HG02763 (cell line): ENCODE results near the gene ARF3.

Experiments
- ATAC-seq: cut with Tn5 transposase; IDR thresholded peaks from one replicate; pipeline ENCODE4 v1.9.1; 2021; ENCODE audit warnings: mild to moderate bottlenecking, moderate library complexity; ENCODE audit not compliant: unreplicated experiment

The ARF3 gene

DNA sequence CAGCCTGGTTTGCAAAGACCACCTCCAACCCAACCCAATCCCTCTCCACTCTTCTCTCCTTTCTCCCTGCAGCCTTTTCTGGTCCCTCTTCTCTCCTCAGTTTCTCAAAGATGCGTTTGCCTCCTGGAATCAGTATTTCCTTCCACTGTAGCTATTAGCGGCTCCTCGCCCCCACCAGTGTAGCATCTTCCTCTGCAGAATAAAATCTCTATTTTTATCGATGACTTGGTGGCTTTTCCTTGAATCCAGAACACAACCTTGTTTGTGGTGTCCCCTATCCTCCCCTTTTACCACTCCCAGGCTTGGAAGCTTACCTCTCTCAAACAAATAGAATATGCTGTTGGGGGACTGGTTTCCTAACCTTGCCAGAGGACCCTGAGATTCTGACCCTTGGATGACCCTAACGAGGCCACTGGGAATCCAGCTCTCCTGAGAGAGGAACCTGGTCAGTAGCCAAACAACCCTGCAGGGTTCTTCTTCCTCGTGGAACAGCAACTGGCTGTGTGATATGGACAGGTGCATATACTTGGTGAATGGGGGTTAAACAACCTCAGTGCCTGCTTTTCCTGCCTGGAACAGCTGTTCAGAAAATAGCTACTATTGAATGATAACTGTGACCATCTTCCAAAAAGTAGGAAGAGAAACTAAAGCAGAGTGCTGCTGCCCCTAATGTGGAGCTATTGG, 25.3 kb upstream of the ARF3 start:
- no peak for ATAC-seq

DNA sequence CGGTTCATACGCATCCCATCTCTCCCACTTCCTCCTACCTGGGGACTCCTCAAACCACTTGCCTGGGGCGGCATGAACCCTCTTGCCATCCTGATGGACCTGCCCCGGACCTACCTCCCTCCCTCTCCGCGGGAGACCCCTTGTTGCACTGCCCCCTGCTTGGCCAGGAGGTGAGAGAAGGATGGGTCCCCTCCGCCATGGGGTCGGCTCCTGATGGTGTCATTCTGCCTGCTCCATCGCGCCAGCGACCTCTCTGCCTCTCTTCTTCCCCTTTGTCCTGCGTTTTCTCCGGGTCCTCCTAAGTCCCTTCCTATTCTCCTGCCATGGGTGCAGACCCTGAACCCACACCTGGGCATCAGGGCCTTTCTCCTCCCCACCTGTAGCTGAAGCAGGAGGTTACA, 24.5 kb upstream of the ARF3 start:
- no peak for ATAC-seq

DNA sequence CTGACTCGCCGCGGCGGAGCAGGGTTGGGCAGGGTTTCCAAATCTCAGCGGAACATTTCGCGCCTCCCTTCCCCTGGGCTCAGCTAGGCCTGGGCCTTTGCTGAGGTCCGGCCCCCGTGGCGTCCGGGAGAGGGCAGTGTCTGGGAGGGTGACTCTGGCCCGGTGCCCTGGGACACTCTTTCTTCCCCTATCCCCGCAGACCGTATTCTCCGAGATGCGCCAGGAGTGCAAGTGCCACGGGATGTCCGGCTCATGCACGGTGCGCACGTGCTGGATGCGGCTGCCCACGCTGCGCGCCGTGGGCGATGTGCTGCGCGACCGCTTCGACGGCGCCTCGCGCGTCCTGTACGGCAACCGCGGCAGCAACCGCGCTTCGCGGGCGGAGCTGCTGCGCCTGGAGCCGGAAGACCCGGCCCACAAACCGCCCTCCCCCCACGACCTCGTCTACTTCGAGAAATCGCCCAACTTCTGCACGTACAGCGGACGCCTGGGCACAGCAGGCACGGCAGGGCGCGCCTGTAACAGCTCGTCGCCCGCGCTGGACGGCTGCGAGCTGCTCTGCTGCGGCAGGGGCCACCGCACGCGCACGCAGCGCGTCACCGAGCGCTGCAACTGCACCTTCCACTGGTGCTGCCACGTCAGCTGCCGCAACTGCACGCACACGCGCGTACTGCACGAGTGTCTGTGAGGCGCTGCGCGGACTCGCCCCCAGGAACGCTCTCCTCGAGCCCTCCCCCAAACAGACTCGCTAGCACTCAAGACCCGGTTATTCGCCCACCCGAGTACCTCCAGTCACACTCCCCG, 23.9 kb upstream of the ARF3 start:
- ATAC-seq, result no peak

DNA sequence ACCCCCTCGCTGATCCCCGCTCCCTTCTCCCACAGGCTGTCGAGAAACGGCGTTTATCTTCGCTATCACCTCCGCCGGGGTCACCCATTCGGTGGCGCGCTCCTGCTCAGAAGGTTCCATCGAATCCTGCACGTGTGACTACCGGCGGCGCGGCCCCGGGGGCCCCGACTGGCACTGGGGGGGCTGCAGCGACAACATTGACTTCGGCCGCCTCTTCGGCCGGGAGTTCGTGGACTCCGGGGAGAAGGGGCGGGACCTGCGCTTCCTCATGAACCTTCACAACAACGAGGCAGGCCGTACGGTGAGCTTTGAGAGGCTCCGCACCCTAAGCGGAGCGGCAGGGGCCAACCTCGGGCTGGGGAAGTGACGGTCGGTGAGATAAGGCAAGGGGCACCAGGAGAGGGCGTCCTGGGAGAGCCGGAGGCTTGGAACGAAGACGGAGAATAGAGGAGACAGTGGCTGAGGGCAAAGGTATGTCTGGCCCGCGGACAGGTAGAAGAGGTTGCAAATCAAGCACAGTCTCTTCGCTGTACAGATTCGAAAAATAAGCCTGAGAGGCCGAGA, 23.2 kb upstream of the ARF3 start:
- no peak for ATAC-seq

DNA sequence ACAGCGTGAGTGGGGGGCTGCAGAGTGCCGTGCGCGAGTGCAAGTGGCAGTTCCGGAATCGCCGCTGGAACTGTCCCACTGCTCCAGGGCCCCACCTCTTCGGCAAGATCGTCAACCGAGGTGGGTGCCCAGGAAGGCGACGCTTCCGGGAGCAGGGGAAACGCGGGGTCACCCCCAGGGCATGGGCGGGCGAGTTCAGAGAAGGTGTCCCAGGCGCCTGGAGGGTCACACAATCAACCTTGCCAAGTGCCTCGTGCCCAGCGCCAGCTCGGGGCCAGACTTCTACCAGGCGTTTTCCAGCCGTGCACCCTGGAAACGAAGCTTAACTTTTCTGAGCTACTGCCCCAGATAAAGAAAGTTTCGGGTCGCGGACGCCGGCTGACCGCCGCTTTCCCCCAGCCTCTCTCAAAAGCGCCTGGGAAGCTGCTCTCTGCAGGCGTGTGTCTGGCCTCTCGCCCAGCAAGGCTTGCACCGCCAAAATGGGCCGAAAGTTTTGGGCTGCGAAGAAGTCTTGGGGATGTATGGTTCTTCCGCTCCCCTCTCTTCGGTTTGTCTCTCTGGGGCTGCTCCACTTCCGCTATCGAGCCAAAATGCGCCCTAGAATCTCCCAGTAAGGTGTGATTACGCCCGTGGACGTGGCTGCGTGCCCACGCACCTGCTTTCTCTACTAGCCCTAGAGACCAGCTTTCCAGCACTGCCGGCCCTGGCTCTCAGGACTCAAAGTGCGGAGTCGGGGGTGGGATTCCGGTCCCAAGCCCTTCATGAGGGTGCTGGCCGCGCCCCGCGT, 22.5 kb upstream of the ARF3 start:
- no peak for ATAC-seq

DNA sequence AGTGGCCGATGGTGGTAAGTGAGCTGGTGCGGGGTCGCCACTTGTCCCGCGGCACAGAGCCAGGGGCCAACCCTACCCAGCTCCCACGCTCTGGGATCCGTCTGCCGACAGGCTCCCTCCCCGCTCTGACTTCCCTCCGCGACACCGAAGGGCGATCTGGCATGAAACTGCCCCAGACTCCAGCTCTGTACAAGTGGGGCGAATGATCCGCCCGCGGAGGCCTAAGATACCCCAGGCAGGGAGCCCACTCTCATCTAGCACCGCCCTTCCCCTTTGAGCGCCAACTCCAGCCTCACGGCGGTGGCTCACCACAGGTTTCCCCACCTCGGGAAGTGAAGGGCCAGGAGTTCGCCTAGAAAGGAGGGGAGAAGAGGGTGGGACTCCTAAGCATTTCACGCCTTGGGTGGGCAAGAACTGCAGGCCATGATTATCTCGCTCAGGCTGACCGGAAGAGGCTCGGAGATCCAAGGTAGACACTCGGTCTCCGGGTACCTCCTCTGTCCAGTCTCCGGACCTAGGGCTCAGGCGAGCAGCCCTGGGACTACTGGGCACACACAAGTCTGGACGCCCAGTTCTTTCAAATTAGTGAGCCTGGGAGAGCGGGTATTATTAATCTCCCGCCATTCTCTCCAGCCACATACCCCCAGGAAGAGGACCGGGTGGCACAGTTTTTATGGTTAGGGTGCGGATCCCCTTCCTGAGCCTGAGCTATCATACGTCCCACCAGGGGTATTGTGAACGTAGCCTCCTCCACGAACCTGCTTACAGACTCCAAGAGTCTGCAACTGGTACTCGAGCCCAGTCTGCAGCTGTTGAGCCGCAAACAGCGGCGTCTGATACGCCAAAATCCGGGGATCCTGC, 21.7 kb upstream of the ARF3 start:
- no peak for ATAC-seq

DNA sequence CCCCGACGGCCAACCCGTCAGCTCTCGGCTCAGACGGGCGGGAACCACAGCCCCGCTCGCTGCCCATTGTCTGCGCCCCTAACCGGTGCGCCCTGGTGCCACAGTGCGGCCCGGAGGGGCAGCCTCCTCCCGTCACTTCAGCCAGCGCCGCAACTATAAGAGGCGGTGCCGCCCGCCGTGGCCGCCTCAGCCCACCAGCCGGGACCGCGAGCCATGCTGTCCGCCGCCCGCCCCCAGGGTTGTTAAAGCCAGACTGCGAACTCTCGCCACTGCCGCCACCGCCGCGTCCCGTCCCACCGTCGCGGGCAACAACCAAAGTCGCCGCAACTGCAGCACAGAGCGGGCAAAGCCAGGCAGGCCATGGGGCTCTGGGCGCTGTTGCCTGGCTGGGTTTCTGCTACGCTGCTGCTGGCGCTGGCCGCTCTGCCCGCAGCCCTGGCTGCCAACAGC, 21.0 kb upstream of the ARF3 start, which contains the start of gene WNT1:
Gene WNT1, plus strand, starts transcription at position 32 of the 450 bp plus-strand sequence. Its CDS starts 329 bp downstream, at position 361.
- ATAC-seq, result no peak

DNA sequence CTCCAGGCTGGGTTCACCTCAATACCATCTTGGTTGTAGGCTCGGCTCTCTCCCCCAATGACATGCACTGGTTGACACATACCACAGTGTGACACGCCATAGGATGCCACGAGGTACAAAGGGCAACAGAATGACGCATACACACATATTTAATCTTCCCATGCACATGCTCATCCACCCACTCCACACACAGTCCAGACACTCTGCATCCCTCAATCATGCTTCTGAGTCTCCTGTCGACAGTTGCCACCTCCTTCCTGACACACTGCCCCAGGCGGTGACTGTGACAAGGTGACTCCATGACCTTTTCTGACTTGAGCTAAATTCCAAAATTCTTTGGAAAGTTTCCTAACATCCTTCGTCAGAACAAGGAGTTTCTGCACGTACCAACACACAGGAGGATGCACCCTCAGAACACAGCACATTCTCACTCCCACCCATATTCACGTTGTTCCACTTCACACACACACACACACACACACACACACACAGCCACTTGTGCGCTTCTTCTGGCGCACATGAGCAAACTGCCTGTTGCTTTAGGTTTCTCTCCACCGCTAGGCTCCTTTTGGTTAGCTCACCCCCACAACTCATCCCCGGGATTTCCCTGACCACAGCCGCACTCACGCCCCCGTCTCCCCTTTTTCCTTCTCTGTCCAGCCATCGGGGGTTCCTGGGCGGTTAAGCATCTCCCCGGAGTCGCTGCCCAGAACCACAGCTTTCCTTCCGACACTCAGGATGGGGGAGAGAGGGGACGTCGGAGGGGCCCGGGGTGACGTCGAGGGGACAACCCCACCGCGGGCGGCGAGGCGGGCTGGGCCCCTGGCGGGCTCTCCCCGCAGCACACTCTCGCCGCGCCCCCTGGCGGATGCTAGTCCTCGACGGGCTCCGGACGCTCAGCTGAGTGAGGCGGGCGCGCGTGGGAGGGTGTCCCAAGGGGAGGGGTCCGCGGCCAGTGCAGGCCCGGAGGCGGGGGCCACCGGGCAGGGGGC, 20.3 kb upstream of the ARF3 start:
- ATAC-seq, result no peak

DNA sequence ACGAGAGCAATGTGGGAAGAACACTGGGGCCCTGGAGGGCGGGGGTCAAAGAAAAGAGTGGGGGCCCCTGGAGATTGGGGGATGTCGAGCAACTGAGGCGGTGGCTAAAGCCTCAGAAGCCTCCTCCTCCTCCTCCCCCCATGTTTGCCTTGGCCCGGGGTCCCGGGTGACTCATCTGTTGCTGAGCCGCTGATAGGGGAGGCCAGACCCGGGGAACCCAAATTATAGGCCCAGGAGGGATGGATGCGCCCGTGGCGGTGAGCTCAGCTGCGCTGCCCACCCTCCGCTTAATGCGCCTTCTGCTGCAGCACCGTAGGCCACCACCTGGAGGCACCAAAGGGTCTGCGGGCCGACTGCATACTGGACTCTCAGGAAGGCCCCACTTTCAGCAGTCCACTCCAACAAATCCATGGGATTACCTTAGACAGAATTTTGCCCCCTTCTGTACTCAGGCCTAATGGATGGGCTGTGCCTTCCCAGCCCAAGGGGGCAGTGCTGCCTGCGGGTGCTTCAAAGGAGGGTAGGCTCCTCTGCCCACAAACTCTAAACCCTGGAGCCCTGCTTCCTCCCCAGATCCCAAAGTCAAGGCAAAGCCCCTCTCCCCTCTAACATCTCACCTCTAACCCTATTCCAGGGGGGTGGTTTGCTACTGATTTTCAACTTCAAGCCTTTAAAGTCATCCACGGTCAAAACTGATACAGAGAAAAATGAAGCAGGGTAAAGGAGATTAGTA, 16.8 kb upstream of the ARF3 start:
- ATAC-seq, result no peak

DNA sequence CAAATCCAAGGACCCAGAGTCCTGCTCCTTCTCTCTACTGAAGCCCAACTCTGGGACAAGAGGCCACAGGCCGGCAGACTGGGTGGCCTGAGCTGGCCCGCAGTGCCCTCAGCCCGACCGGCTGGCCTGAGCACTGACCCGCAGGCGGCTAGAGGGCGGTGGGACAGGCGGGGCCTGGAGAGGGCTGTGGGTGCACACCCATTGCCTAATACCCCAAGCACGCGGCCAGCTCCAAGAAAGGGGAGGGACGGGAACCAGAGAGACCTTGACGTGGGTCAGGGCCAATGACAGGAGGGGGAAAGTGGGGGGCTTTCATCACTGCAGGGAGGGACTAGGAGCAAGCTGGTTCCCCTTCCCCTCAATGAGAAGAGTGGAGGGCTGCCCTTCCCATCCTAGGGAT, 16.2 kb upstream of the ARF3 start:
- ATAC-seq, result no peak

DNA sequence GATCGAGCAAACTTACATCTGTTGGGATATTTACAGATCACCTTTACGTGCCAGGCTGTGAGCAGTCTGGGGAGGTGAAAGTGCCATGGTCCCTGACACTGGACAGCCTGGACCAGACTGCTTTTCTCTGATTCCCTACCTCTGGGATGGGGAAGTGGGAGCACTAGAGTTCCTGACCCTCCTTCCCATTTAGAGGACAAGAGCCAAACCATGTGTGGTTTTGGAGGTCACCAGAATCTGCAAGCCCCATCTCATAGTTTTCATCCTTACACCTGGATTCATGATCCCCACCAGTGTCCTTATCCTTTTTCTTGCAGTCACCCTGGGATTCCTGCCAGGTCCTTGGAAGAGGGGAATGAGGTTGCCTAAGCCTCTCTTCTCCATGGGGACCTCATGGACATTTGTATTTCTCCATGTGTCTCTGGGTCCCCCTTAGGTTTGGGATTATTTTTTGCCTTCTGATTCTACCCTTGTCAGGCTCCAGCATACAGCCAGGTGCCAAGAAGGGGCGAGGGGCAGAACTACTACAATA, 15.7 kb upstream of the ARF3 start:
- no peak for ATAC-seq

DNA sequence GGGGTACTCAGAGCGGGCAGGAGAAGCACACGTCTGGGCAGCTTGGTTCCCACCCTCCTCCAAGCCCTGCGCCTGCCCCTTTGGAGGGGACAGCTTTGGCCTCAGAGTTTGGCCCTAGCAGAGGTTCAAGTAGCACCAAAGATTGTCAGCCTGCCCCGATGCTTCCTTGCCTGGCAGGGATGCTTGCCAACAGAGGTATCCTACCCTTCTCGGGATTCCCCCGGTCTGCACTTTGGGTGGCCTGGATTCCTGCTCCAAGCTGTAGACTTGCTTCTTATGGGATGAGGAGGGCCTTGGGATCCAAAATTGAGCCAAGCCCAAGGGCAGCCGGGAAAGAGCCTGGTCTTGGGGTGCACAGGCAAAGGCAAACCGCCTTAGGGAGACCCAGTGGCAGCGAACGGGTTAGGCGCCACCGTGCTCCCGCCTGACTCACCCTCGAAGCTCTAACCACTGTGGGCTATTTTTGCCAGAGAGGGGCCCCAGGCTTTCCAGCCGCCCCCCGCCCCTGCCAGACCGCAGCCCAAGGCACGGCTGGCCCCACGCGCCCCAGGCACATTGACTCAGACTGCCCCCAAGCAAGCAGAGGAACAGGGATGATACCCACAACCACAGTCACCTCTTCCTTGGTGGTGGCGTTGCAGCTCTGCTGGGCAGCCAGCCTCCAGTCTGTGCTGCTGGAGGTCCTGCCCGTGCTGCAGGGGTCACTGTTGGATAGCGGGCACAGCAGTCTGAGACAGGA, 15.1 kb upstream of the ARF3 start:
- ATAC-seq, result no peak

DNA sequence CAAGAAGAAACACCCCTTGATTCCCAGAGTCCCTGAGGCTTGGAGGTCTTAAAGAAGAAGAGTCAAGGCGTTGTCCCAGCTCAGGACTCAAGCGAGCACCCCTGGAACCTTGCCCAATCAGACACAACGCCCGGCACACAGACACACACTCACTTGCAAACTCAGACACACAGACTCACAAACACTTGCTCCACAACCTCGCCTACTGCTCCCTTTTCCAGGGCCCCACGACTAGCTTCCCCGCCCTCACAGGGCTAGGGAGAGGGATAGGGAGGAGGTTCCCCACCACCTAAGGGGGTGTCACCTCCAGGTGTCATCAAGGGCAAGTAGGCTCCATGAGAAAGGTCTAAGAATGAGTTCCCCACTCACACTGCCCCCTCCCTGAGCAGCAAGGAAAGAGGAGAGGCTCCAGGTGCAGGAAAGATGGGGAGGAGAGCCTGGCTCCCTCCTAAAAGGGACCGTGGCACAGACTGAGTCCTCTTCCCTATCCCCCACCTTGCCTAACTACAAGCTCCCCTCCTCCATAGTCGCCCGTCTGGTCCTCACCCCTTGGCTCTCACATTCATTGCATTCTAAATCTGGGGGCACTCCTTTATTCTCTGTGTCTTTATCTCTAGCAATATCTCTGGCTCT, 13.5 kb upstream of the ARF3 start:
- ATAC-seq, result no peak

DNA sequence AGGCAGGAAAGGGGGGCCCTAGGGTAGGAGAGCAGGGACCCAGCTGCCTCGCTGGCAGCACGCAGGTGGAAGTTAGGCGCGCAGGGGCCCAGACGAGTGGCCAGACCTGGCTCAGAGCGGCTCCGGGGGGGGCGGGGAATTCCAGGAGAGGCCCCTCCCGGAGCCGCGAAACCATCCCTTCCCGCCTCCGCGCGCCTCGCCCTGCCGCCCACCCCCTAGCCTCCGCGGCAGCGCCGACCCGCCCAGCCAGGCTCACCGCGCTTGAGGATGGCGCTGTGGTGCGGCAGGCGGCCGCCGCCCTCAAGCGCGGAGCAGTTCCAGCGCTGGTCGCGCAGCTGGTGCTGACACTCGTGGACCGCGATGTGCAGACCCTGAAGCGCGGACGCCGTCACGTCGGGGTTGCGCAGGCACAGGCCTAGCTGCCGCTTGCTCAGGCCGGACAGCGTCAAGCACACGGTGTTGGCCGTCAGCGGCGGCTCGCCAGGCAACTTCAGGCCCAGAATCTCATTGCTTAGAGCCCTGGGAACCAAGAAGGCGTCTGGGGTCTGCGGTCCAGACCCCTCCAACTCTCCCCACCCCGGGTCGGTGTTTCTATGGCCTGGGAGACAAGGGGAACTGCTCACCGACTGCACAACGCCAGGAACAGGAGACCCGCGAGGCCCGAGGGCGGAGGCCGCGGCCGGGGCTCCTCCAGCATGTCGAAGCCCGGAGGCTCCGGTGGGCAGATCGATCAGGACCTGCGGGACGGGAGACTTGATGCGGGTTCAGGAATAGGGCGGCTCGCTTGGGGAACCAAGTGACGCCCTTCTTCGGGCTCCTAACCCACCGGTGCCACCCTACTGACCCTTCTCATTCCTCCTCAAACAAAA, 12.8 kb upstream of the ARF3 start:
- ATAC-seq, result no peak

DNA sequence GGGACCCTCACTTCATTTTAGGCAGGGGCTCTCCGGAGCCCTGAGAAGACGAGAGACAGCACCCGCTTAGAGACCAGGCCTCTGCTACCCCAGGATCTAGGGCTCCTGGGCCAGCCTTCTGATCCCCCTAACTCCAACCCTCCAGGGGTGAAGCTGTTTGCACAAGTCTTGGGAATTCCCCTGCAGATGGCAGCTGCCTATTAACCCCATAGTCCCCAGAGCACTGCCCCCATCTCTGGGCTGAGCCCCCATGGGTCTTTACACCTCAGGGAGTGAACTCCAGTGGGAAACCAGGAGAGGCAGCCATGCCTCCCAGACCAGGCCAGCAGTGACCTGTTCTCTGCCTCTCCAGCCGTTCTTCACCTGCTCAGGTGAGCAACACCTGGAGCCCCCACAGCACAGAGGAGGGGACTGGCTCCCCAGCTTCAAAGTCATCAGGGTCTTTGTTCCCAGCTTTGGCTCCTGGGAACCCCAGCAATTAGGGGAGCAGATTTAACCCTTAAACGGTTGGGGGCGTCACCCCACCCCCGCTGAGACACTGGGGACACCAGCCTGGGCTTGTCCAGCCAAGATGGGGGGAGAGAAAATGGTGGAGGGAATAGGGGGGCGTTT, 12.0 kb upstream of the ARF3 start:
- ATAC-seq, result no peak

DNA sequence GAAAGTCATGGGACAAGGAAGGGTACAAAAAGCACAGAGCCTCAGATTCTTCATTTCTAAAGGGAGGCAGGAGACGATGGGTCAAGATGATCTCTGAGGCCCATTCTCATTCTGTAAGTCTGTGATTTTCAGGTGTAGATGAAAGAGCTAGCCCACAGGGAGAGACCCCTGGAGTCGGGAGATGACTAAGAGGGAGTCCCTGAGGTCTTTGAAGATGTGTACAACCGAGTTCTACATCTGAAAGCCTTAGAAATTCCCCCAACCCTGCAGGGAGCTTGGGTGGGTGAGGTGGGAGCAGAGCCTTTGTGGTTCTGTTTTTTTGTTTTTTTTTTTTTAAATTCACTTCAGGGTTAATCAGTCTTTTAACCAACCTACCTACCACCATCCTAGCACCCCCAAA, 11.2 kb upstream of the ARF3 start:
- ATAC-seq, result no peak
